Measurements from ENCODE around the gene A4GALT.
"Not testable (repeated sequence)": the region's sequence is repeated elsewhere in the genome, so short reads cannot be mapped to it uniquely, and the experiment has no call there.

The A4GALT gene

DNA sequence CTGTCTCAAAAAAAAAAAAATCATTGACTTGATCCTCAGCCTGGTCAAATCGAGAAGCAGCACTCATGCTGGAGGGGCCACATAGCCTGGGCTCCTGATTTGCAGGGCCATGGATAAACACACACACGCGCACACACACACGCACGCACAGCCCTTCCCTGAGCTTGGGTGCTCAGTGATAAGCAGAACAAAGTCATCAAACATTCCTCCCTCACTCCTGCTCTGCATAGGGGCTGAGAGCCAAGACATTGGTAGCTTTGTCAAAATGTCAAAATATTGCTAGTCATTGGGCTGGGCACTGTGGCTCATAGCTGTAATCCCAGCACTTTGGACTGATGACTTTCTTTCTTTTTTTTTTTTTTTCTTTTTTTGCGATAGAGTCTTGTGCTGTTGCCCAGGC, 34.0 kb upstream of the A4GALT start:
- DNase-seq: no peak
- TF ChIP-seq, protein P1, sequence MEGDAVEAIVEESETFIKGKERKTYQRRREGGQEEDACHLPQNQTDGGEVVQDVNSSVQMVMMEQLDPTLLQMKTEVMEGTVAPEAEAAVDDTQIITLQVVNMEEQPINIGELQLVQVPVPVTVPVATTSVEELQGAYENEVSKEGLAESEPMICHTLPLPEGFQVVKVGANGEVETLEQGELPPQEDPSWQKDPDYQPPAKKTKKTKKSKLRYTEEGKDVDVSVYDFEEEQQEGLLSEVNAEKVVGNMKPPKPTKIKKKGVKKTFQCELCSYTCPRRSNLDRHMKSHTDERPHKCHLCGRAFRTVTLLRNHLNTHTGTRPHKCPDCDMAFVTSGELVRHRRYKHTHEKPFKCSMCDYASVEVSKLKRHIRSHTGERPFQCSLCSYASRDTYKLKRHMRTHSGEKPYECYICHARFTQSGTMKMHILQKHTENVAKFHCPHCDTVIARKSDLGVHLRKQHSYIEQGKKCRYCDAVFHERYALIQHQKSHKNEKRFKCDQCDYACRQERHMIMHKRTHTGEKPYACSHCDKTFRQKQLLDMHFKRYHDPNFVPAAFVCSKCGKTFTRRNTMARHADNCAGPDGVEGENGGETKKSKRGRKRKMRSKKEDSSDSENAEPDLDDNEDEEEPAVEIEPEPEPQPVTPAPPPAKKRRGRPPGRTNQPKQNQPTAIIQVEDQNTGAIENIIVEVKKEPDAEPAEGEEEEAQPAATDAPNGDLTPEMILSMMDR (IDR thresholded peaks at IDR 0.05; ENCODE audit: low read depth, low read length): no peak

DNA sequence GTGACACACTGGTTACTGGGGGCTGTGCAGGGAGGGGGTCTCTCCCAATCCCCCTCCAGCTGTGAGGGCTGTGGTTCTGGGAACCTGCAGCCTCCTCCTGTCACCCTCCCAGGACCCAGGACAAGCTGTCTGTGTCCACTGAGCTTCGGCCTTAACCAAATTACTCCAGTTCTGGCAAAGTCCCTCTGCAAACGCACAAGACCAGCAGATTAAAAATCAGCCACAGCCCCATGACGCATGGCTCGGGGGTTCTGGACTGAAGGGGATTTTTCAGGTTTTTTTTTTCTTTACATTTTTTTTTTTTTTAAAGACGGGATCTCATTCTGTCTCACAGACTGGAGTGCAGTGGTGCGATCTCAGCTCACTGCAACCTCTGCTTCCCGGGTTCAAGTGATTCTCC, 32.2 kb upstream of the A4GALT start:
- H3K36me3 ChIP-seq: no peaks in the 10 kb centered on the region
- H3K4me3 ChIP-seq (ENCODE audit: low read depth, low read length): no peak overlapping the region
- H3K9me3 ChIP-seq (ENCODE audit: severe bottlenecking): peaks cover 3% of the 10 kb centered on the region
- no peaks in the 10 kb centered on the region for H3K27me3 ChIP-seq (ENCODE audit: insufficient read depth, low read depth, severe bottlenecking)
- TF ChIP-seq, protein P1 (IDR thresholded peaks at IDR 0.05; ENCODE audit: low read depth, low read length): no peak
- no peak for DNase-seq
- H3K27ac ChIP-seq: no peak overlapping the region

More for the DNA sequence above, 34.0 kb upstream of the A4GALT start:
- Histone ChIP-seq H3K27ac (no peak overlapping the region), H3K4me3 (ENCODE audit: low read depth, low read length) (no peak overlapping the region), H3K27me3 (ENCODE audit: insufficient read depth, low read depth, severe bottlenecking) (no peaks in the 10 kb centered on the region), H3K9me3 (ENCODE audit: severe bottlenecking) (peaks cover 3% of the 10 kb centered on the region), H3K36me3 (no peaks in the 10 kb centered on the region)

DNA sequence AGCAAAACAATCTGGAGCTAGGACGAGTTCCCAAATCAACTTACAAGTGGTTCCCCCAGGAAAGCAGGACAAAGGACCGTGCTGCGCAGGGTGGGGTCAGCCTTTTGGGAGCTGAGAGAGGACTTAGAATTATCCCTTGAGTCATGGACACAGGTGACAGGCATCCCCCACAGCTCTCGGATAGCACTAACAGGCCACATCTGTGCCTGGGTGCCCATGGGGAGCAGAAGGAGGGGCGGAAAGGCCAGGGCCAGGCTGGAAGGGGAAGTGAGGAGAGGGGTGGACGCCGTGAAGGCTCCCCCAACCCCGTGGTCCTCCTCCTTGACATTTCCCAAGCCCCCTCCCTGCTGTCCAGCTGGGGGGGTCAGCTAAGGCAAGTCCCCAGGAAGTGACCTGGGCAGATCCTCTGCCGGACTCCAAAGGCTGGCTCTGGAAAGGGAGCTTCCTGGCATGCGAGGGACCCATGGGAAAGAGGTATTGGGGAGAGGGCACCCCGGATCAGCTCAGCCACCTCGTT, 31.6 kb upstream of the A4GALT start:
- TF ChIP-seq, protein P1 (IDR thresholded peaks at IDR 0.05; ENCODE audit: low read depth, low read length): no peak
- H3K4me3 ChIP-seq (ENCODE audit: low read depth, low read length): no peak overlapping the region
- no peaks in the 10 kb centered on the region for H3K36me3 ChIP-seq
- peaks cover 3% of the 10 kb centered on the region for H3K9me3 ChIP-seq (ENCODE audit: severe bottlenecking)
- no peaks in the 10 kb centered on the region for H3K27me3 ChIP-seq (ENCODE audit: insufficient read depth, low read depth, severe bottlenecking)
- no peak overlapping the region for H3K27ac ChIP-seq
- no peak for DNase-seq

DNA sequence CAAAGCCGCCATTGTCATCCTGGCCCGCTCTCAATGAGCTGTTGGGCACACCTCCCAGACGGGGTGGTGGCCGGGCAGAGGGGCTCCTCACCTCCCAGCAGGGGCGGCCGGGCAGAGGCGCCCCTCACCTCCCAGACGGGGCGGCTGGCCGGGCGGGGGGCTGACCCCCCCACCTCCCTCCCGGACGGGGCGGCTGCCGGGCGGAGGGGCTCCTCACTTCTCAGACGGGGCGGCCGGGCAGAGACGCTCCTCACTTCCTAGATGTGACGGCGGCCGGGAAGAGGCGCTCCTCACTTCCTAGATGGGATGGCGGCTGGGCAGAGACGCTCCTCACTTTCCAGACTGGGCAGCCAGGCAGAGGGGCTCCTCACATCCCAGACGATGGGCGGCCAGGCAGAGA, 29.8 kb upstream of the A4GALT start:
- not testable (repeated sequence) for H3K9me3 ChIP-seq (ENCODE audit: severe bottlenecking); H3K27ac ChIP-seq; H3K4me3 ChIP-seq (ENCODE audit: low read depth, low read length); H3K27me3 ChIP-seq (ENCODE audit: insufficient read depth, low read depth, severe bottlenecking); H3K36me3 ChIP-seq; DNase-seq

DNA sequence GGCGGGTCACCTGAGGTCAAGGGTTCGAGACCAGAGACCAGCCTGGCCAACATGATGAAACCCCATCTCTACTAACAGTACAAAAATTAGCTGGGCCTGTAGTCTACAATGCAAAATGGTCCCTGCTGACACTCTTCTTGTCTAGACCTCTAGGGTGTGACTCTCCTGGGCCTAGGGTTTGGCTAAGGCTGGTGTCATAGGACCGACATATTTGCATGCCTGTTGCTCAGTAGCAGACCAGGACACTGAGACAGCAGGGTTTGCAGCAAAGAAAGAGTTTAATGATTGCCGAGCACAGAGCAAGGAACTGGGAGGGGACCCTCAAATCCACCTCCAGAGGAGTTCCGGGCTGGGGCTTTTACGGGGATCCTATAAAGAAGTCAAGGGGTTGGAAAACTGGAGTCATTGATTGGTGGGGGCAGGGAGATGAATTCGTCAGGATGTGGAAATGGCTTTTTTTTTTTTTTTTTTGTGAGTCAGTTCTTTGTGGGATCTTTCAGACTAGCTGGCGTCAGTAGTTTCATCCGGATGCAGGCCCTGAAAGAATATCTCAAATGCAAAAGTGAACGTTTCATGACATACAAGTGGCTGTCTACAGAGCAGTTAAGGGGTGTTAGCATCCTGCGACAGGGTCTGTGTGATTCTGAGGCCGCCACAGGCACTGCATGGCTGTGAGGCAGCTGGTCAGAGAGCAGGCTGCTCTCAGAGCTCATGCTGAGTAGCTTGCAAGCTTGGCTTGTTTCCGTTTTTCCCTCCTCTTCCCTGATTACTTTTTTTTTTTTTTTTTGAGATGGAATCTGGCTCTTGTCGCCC, 27.2 kb upstream of the A4GALT start:
- Histone ChIP-seq H3K36me3 (no peaks in the 10 kb centered on the region), H3K27ac (no peak overlapping the region), H3K9me3 (ENCODE audit: severe bottlenecking) (peaks cover 3% of the 10 kb centered on the region), H3K4me3 (ENCODE audit: low read depth, low read length) (no peak overlapping the region), H3K27me3 (ENCODE audit: insufficient read depth, low read depth, severe bottlenecking) (no peaks in the 10 kb centered on the region)
- DNase-seq: no peak
- TF ChIP-seq, protein P1 (IDR thresholded peaks at IDR 0.05; ENCODE audit: low read depth, low read length): no peak

DNA sequence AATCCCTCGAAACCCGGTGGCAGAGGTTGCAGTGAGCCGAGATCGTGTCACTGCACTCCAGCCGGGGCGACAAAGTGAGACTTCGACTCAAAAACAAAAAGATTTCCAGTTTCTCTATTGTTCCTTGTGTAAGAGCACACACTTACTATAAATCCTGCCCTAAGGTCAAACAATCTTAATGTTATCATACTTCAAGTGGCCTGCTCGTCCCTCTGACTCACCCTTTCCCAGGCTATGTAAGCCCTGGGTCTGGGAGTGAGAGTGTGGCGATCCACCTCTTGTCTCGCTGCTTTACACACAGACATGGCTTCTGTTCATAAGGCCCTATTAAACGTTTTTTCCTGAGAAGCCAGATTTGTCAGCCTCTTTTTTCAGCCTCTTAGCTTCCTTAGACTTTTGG, 24.4 kb upstream of the A4GALT start:
- Histone ChIP-seq H3K4me3 (ENCODE audit: low read depth, low read length) (no peak overlapping the region), H3K27me3 (ENCODE audit: insufficient read depth, low read depth, severe bottlenecking) (no peaks in the 10 kb centered on the region), H3K36me3 (no peaks in the 10 kb centered on the region), H3K9me3 (ENCODE audit: severe bottlenecking) (no peaks in the 10 kb centered on the region), H3K27ac (no peak overlapping the region)
- TF ChIP-seq, protein P1 (IDR thresholded peaks at IDR 0.05; ENCODE audit: low read depth, low read length): no peak
- no peak for DNase-seq
